Measurements from ENCODE around the gene DUSP5.
"Not testable (repeated sequence)": the region's sequence is repeated elsewhere in the genome, so short reads cannot be mapped to it uniquely, and the experiment has no call there.

DUSP5 gene
- 95.6 to 219 reads per million in 2 donors for total RNA-seq

GRCh38 chr10:110497438-110498086 is at the start of gene DUSP5:
DUSP5 (plus strand) TSS chr10:110497907; CDS start chr10:110498122, 215 bp downstream.
- DNase-seq, result peak; percentile 91 to 96 (median 92)

GRCh38 chr10:110448682-110449418 is 48.9 kb upstream of the DUSP5 start:
- DNase-seq, result peak in 1 of 5 experiments; percentile 94

GRCh38 chr10:110455446-110455845 is 42.3 kb upstream of the DUSP5 start:
- peak in 1 of 5 experiments; percentile 58 for DNase-seq

- no peak for DNase-seq
Observed at GRCh38 chr10:110456046-110456445, 41.7 kb upstream of the DUSP5 start.

GRCh38 chr10:110456523-110457091 is 41.1 kb upstream of the DUSP5 start:
- no peak for DNase-seq

GRCh38 chr10:110457851-110458250 is 39.9 kb upstream of the DUSP5 start:
- no peak for DNase-seq

- DNase-seq, result peak in 1 of 5 experiments; percentile 17
Observed at GRCh38 chr10:110458266-110458920, 39.3 kb upstream of the DUSP5 start.

- DNase-seq, result no peak
Observed at GRCh38 chr10:110459600-110459999, 38.1 kb upstream of the DUSP5 start.

GRCh38 chr10:110460111-110460809 is 37.4 kb upstream of the DUSP5 start:
- DNase-seq, result peak in 2 of 5 experiments; percentile 25 to 68

- no peak for DNase-seq
Observed at GRCh38 chr10:110461088-110461487, 36.6 kb upstream of the DUSP5 start.

GRCh38 chr10:110461530-110461929 is 36.2 kb upstream of the DUSP5 start:
- no peak for DNase-seq

- DNase-seq, result no peak
Observed at GRCh38 chr10:110462166-110463095, 35.3 kb upstream of the DUSP5 start.

- DNase-seq, result not testable (repeated sequence)
Observed at GRCh38 chr10:110468258-110468657, 29.4 kb upstream of the DUSP5 start.

- DNase-seq, result not testable (repeated sequence)
Observed at GRCh38 chr10:110470541-110470940, 27.2 kb upstream of the DUSP5 start.

GRCh38 chr10:110471566-110472139 is 26.1 kb upstream of the DUSP5 start:
- DNase-seq, result no peak

GRCh38 chr10:110474017-110474416 is 23.7 kb upstream of the DUSP5 start:
- DNase-seq, result no peak

- no peak for DNase-seq
Observed at GRCh38 chr10:110474826-110475225, 22.9 kb upstream of the DUSP5 start.

GRCh38 chr10:110475722-110476515 is 21.8 kb upstream of the DUSP5 start:
- DNase-seq, result no peak

GRCh38 chr10:110479710-110480109 is 18.0 kb upstream of the DUSP5 start:
- no peak for DNase-seq

- no peak for DNase-seq
Observed at GRCh38 chr10:110480387-110480786, 17.3 kb upstream of the DUSP5 start.

Data from T-helper 2 cell (primary cell).